Neural cell (in vitro differentiated cells): ENCODE results near the gene FLACC1. TPM values are rescaled to one million over a fixed set of nuclear protein-coding genes. Genes with fewer than 3 reads are reported as not detected.

Experiments used
- H2AFZ ChIP-seq: fragments of 200-600, 300-800 bp; sonication (generic), shearing (Covaris generic); 2 replicates; pipeline ENCODE4 v1.6.0; 2014; ENCODE audit warnings: low read depth, mild to moderate bottlenecking, antibody characterized with exemption, low read length, moderate library complexity
- H3F3A ChIP-seq: fragments of 200-600 bp; shearing (Covaris generic); 2 replicates; pipeline ENCODE4 v1.6.1; 2016; ENCODE audit warnings: mild to moderate bottlenecking, moderate library complexity, mixed read lengths, antibody characterized with exemption, low read length; ENCODE audit not compliant: insufficient read depth, poor library complexity, severe bottlenecking
- H3K27ac ChIP-seq: fragments of 200-600, 300-800 bp; sonication (generic), shearing (Covaris generic); 2 replicates; pipeline ENCODE4 v1.5.1; 2014; ENCODE audit warnings: mild to moderate bottlenecking, low read length, moderate library complexity
- H3K27me3 ChIP-seq: fragments of 300-800, 200-600 bp; sonication (generic), shearing (Covaris generic); 2 replicates; pipeline ENCODE4 v1.6.0; 2014; ENCODE audit warnings: mild to moderate bottlenecking, low read depth, low read length, moderate library complexity; ENCODE audit not compliant: insufficient read depth
- H3K36me3 ChIP-seq: fragments of 300-800, 200-600 bp; sonication (generic), shearing (Covaris generic); 2 replicates; pipeline ENCODE4 v1.5.1; 2014; ENCODE audit warnings: mild to moderate bottlenecking, antibody characterized with exemption, low read length, moderate library complexity; ENCODE audit not compliant: insufficient read depth
- H3K4me2 ChIP-seq: fragments of 300-800, 200-600 bp; sonication (generic), shearing (Covaris generic); 2 replicates; pipeline ENCODE4 v1.6.0; 2014; ENCODE audit warnings: mild to moderate bottlenecking, low read length
- H3K4me3 ChIP-seq: fragments of 300-800, 200-600 bp; sonication (generic), shearing (Covaris generic); 2 replicates; pipeline ENCODE4 v1.5.1; 2014; ENCODE audit warnings: mild to moderate bottlenecking, low read length, moderate library complexity
- H3K79me2 ChIP-seq: fragments of 200-600 bp; shearing (Covaris generic); replicated peaks from 2 replicates; pipeline ENCODE4 v1.6.0; 2014; ENCODE audit warnings: mild to moderate bottlenecking, low read length, moderate library complexity; ENCODE audit not compliant: insufficient read depth
- H3K9ac ChIP-seq: fragments of 300-800, 200-600 bp; sonication (generic), shearing (Covaris generic); 2 replicates; pipeline ENCODE4 v1.6.1; 2016; ENCODE audit warnings: mild to moderate bottlenecking, low read length, mixed read lengths
- H3K9me2 ChIP-seq: fragments of 200-600 bp; shearing (Covaris generic); 2 replicates; pipeline ENCODE4 v1.6.1; 2016; ENCODE audit warnings: mild to moderate bottlenecking, low read length, mixed read lengths; ENCODE audit not compliant: insufficient read depth
- H3K9me3 ChIP-seq: fragments of 200-600, 300-800 bp; sonication (generic), shearing (Covaris generic); 2 replicates; pipeline ENCODE4 v1.6.1; 2016; ENCODE audit warnings: mild to moderate bottlenecking, mixed run types, low read length, moderate library complexity, mixed read lengths
- H4K20me1 ChIP-seq: fragments of 200-600 bp; shearing (Covaris generic); 2 replicates; pipeline ENCODE4 v1.6.1; 2016; ENCODE audit warnings: mild to moderate bottlenecking, mixed run types; ENCODE audit not compliant: insufficient read depth
- CTCF ChIP-seq: fragments of 450-650 bp; IDR thresholded peaks from 2 replicates; pipeline ENCODE4 v1.5.1; 2014; ENCODE audit warnings: antibody characterized with exemption, mild to moderate bottlenecking, moderate library complexity; ENCODE audit not compliant: poor library complexity, severe bottlenecking
- EP300 ChIP-seq: fragments of 450-650 bp; conservative IDR thresholded peaks from 2 replicates; pipeline ENCODE4 v1.6.1; 2014; ENCODE audit warnings: antibody characterized with exemption, mild to moderate bottlenecking, moderate library complexity; ENCODE audit not compliant: poor library complexity, severe bottlenecking
- EZH2 ChIP-seq: fragments of 200-600, 300-800 bp; shearing (Covaris generic), sonication (generic); IDR thresholded peaks from 2 replicates; pipeline ENCODE4 v1.6.1; 2014; ENCODE audit warnings: antibody characterized with exemption, low read length, borderline replicate concordance, mild to moderate bottlenecking; ENCODE audit not compliant: insufficient read depth, poor library complexity, severe bottlenecking
- MXI1 ChIP-seq: fragments of 450-650 bp; conservative IDR thresholded peaks from 2 replicates; pipeline ENCODE4 v1.6.1; 2014; ENCODE audit warnings: antibody characterized with exemption, mild to moderate bottlenecking; ENCODE audit not compliant: poor library complexity, severe bottlenecking
- POLR2AphosphoS5 ChIP-seq: IDR thresholded peaks from 2 replicates; pipeline ENCODE4 v1.6.1; 2012
- RAD21 ChIP-seq: fragments of 450-650 bp; conservative IDR thresholded peaks from 2 replicates; pipeline ENCODE4 v1.6.1; 2014; ENCODE audit warnings: antibody characterized with exemption, mild to moderate bottlenecking, moderate library complexity
- REST ChIP-seq: IDR thresholded peaks from 2 replicates; pipeline ENCODE4 v1.6.1; 2012; ENCODE audit warnings: borderline replicate concordance
- SMC3 ChIP-seq: fragments of 450-650 bp; conservative IDR thresholded peaks from 2 replicates; pipeline ENCODE4 v1.6.1; 2014; ENCODE audit warnings: antibody characterized with exemption, mild to moderate bottlenecking, moderate library complexity; ENCODE audit not compliant: poor library complexity
- TAF1 ChIP-seq: IDR thresholded peaks from 2 replicates; pipeline ENCODE4 v1.6.1; 2012; ENCODE audit warnings: low read depth
- polyA plus RNA-seq: library from polyadenylated mRNA; depleted of rRNA; stranded (reverse); fragments of >200 nt; gene quantifications from 2 replicates; pipeline ENCODE4 v1.2.3, GENCODE V29; 2014

FLACC1 gene
- polyA plus RNA-seq, 1 donor from 2014 or later = 1.8 TPM

GRCh38 chr2:201262718-201263117 lies 94.4 kb downstream of the FLACC1 start:
- Histone ChIP-seq H3F3A (no peaks in the 10 kb centered on the region), H3K79me2 (no peaks in the 10 kb centered on the region), H3K27me3 (no peaks in the 10 kb centered on the region), H3K27ac (peak overlapping the region; percentile 57), H3K4me3 (peak overlapping the region; percentile 19), H3K4me2 (no peak overlapping the region), H3K9ac (no peak overlapping the region), H3K36me3 (no peaks in the 10 kb centered on the region), H2AFZ (no peak overlapping the region), H3K9me2 (no peaks in the 10 kb centered on the region), H4K20me1 (no peaks in the 10 kb centered on the region), H3K9me3 (no peaks in the 10 kb centered on the region)
- TF ChIP-seq SMC3 = no peak
- no peak for TF ChIP-seq MXI1
- TF ChIP-seq EP300 = peak; percentile 89
- TF ChIP-seq RAD21 = no peak
- no peak for TF ChIP-seq EZH2
- no peak for TF ChIP-seq CTCF
- TF ChIP-seq REST = no peak
- no peak for TF ChIP-seq TAF1
- peak; percentile 55 for TF ChIP-seq POLR2AphosphoS5

GRCh38 chr2:201261906-201262305 lies 95.2 kb downstream of the FLACC1 start:
- no peaks in the 10 kb centered on the region for H3K9me2 ChIP-seq
- no peak overlapping the region for H3K4me3 ChIP-seq
- no peak for TF ChIP-seq TAF1
- TF ChIP-seq CTCF = no peak
- no peak for TF ChIP-seq POLR2AphosphoS5
- no peak for TF ChIP-seq RAD21
- no peak for TF ChIP-seq SMC3
- TF ChIP-seq MXI1 = no peak
- TF ChIP-seq REST = no peak
- TF ChIP-seq EZH2 = no peak
- no peak for TF ChIP-seq EP300
- no peaks in the 10 kb centered on the region for H3K27me3 ChIP-seq
- no peak overlapping the region for H3K9ac ChIP-seq
- H3K9me3 ChIP-seq = no peaks in the 10 kb centered on the region
- no peak overlapping the region for H3K27ac ChIP-seq
- H3K4me2 ChIP-seq = no peak overlapping the region
- no peaks in the 10 kb centered on the region for H3K79me2 ChIP-seq
- no peaks in the 10 kb centered on the region for H4K20me1 ChIP-seq
- no peak overlapping the region for H2AFZ ChIP-seq
- H3K36me3 ChIP-seq = no peaks in the 10 kb centered on the region
- H3F3A ChIP-seq = no peaks in the 10 kb centered on the region
